Neural progenitor cell (in vitro differentiated cells): ENCODE results near the gene CAMSAP1. TPM values are rescaled to one million over a fixed set of nuclear protein-coding genes. Genes with fewer than 3 reads are reported as not detected.

ENCODE experiments used
- DNase-seq: peaks from one replicate; pipeline ENCODE4 v3.0.0-alpha.2; 2016; ENCODE audit warnings: low spot score
- H2AFZ ChIP-seq: fragments of 200-600 bp; sonication (generic); replicated peaks from 2 replicates; pipeline ENCODE4 v1.6.1; 2016; ENCODE audit warnings: antibody characterized with exemption
- H3F3A ChIP-seq: fragments of 200-600 bp; sonication (generic); 2 replicates; pipeline ENCODE4 v1.6.1; 2016; ENCODE audit warnings: antibody characterized with exemption, low read depth
- H3K27ac ChIP-seq: fragments of 200-600 bp; sonication (generic); 2 replicates; pipeline ENCODE4 v1.5.1; 2016; ENCODE audit warnings: mild to moderate bottlenecking
- H3K27me3 ChIP-seq: fragments of 200-600 bp; sonication (generic); 2 replicates; pipeline ENCODE4 v1.6.1; 2016; ENCODE audit warnings: mild to moderate bottlenecking, moderate library complexity
- H3K36me3 ChIP-seq: fragments of 200-600 bp; sonication (generic); 2 replicates; pipeline ENCODE4 v1.5.1; 2016
- H3K4me1 ChIP-seq: fragments of 200-600 bp; sonication (generic); 2 replicates; pipeline ENCODE4 v1.6.1; 2016; ENCODE audit warnings: mixed run types
- H3K4me2 ChIP-seq: fragments of 200-600 bp; sonication (generic); 2 replicates; pipeline ENCODE4 v1.6.1; 2016
- H3K4me3 ChIP-seq: fragments of 200-600 bp; sonication (generic); 2 replicates; pipeline ENCODE4 v1.5.1; 2016
- H3K79me2 ChIP-seq: fragments of 200-600 bp; sonication (generic); 2 replicates; pipeline ENCODE4 v1.6.1; 2016; ENCODE audit warnings: low read depth
- H3K9ac ChIP-seq: fragments of 200-600 bp; sonication (generic); 2 replicates; pipeline ENCODE4 v1.6.1; 2016
- H3K9me3 ChIP-seq: fragments of 200-600 bp; sonication (generic); 2 replicates; pipeline ENCODE4 v1.5.1; 2016; ENCODE audit warnings: low read depth
- H4K20me1 ChIP-seq: fragments of 200-600 bp; sonication (generic); 2 replicates; pipeline ENCODE4 v1.6.1; 2016; ENCODE audit warnings: low read depth
- H3K27ac Mint-ChIP-seq: 3 replicates; pipeline ENCODE4 v1.8.0; 2021; ENCODE audit warnings: mixed read lengths
- H3K27me3 Mint-ChIP-seq: 2 replicates; pipeline ENCODE4 v1.8.0; 2022; ENCODE audit warnings: low read depth, mild to moderate bottlenecking, inconsistent platforms, moderate library complexity, mixed read lengths; ENCODE audit not compliant: insufficient read depth
- H3K36me3 Mint-ChIP-seq: 3 replicates; pipeline ENCODE4 v1.8.0; 2021; ENCODE audit warnings: mixed read lengths
- H3K4me1 Mint-ChIP-seq: 3 replicates; pipeline ENCODE4 v1.8.0; 2021; ENCODE audit warnings: mixed read lengths
- H3K4me3 Mint-ChIP-seq: 3 replicates; pipeline ENCODE4 v1.8.0; 2021; ENCODE audit warnings: mild to moderate bottlenecking, moderate library complexity, mixed read lengths
- H3K9me3 Mint-ChIP-seq: 3 replicates; pipeline ENCODE4 v1.8.0; 2020; ENCODE audit warnings: mixed read lengths
- EZH2 ChIP-seq: fragments of 200-600 bp; sonication (generic); IDR thresholded peaks from 2 replicates; pipeline ENCODE4 v1.6.1; 2017; ENCODE audit warnings: antibody characterized with exemption, mild to moderate bottlenecking, moderate library complexity
- EZH2phosphoT487 ChIP-seq: fragments of 200-600 bp; sonication (generic); IDR thresholded peaks from 2 replicates; pipeline ENCODE4 v1.6.1; 2017; ENCODE audit warnings: antibody characterized with exemption
- total RNA-seq: library from RNA; depleted of rRNA; stranded (reverse); fragments of >200 nt; gene quantifications from 2 replicates; pipeline ENCODE4 v1.2.3, GENCODE V29; 2015; ENCODE audit warnings: low replicate concordance
- TF ChIP-seq, protein P1 (sequence below): fragments of 200-600 bp; sonication (generic); IDR thresholded peaks from 2 replicates; pipeline ENCODE4 v1.5.1; 2017; ENCODE audit warnings: antibody characterized with exemption, mild to moderate bottlenecking

Gene CAMSAP1
- total RNA-seq, 1 donor from 2014 or later, result 39.3 TPM

DNA sequence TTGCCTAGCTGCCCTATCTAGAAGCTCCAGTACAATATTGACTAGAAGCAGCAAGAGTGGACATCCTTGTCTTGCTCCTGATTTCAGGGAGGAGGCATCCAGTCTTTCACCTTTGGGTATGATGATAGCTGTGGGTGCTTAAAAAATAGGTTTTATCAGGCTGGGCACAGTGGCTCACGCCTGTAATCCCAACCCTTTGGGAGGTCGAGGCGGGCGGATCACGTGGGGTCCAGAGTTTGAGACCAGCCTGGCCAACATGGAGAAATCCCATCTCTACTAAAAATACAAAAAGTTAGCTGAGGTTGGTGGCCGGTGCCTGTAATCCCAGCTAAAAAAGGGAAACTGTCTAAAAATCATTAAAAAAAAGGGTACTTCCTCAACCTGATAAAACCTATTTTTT, 2.0 kb upstream of the CAMSAP1 start:
- H3K36me3 Mint-ChIP-seq, result peaks cover 65% of the 10 kb centered on the region
- peak overlapping the region; percentile 82 for H3K4me3 Mint-ChIP-seq
- H3F3A ChIP-seq, result peaks cover 9% of the 10 kb centered on the region
- H3K4me2 ChIP-seq, result no peak overlapping the region
- H3K27me3 Mint-ChIP-seq, result no peaks in the 10 kb centered on the region
- peaks cover 29% of the 10 kb centered on the region for H3K4me1 Mint-ChIP-seq
- H3K4me3 ChIP-seq, result no peak overlapping the region
- H3K9ac ChIP-seq, result no peak overlapping the region
- H3K9me3 Mint-ChIP-seq, result peaks cover 51% of the 10 kb centered on the region
- H3K4me1 ChIP-seq, result peaks cover 22% of the 10 kb centered on the region
- TF ChIP-seq, protein P1, sequence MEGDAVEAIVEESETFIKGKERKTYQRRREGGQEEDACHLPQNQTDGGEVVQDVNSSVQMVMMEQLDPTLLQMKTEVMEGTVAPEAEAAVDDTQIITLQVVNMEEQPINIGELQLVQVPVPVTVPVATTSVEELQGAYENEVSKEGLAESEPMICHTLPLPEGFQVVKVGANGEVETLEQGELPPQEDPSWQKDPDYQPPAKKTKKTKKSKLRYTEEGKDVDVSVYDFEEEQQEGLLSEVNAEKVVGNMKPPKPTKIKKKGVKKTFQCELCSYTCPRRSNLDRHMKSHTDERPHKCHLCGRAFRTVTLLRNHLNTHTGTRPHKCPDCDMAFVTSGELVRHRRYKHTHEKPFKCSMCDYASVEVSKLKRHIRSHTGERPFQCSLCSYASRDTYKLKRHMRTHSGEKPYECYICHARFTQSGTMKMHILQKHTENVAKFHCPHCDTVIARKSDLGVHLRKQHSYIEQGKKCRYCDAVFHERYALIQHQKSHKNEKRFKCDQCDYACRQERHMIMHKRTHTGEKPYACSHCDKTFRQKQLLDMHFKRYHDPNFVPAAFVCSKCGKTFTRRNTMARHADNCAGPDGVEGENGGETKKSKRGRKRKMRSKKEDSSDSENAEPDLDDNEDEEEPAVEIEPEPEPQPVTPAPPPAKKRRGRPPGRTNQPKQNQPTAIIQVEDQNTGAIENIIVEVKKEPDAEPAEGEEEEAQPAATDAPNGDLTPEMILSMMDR, result no peak
- TF ChIP-seq EZH2phosphoT487, result no peak
- H3K27me3 ChIP-seq, result no peaks in the 10 kb centered on the region
- no peak for DNase-seq
- no peak overlapping the region for H3K27ac Mint-ChIP-seq
- H3K36me3 ChIP-seq, result peaks cover 12% of the 10 kb centered on the region
- peaks cover under 1% of the 10 kb centered on the region for H3K9me3 ChIP-seq
- H3K27ac ChIP-seq, result no peak overlapping the region
- H2AFZ ChIP-seq, result no peak overlapping the region
- peaks cover 56% of the 10 kb centered on the region for H3K79me2 ChIP-seq
- H4K20me1 ChIP-seq, result peaks cover 22% of the 10 kb centered on the region

DNA sequence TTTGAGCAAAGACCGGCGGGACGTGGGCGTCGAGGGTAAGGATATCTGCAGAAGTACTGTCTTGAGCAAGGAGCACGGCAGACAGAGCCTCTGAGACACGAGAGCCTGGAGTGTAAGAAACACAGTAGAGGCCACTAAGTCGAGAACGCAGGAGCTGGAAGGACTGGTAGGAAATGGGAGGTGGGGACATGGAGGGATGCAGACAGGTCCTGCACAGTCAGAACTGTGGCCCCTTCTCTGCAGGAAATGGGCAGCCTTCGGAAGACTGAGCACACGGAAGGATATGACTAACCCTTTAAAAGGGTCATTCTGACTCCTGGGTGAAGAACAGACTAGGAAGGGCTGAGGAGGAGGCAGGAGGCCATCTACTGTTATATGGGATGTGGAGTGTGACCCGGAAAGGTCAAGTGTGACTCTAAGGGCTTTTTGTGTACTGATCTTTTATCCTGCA, 1.4 kb upstream of the CAMSAP1 start:
- Histone ChIP-seq H3K9me3 (no peaks in the 10 kb centered on the region), H3K9ac (no peak overlapping the region), H3K27me3 (no peaks in the 10 kb centered on the region), H3K4me3 (peak overlapping the region; percentile 60), H3K27ac (no peak overlapping the region), H3K36me3 (peaks cover 8% of the 10 kb centered on the region), H3F3A (peaks cover 11% of the 10 kb centered on the region), H4K20me1 (peaks cover 28% of the 10 kb centered on the region), H2AFZ (no peak overlapping the region), H3K4me2 (peak overlapping the region; percentile 79), H3K79me2 (peaks cover 62% of the 10 kb centered on the region), H3K4me1 (peaks cover 28% of the 10 kb centered on the region)
- DNase-seq, result no peak
- peak overlapping the region; percentile 82 for H3K4me3 Mint-ChIP-seq
- H3K4me1 Mint-ChIP-seq, result peaks cover 29% of the 10 kb centered on the region
- no peak overlapping the region for H3K27ac Mint-ChIP-seq
- TF ChIP-seq EZH2phosphoT487, result no peak
- TF ChIP-seq EZH2, result no peak
- TF ChIP-seq, protein P1, result no peak
- peaks cover 66% of the 10 kb centered on the region for H3K36me3 Mint-ChIP-seq
- peaks cover 52% of the 10 kb centered on the region for H3K9me3 Mint-ChIP-seq
- no peaks in the 10 kb centered on the region for H3K27me3 Mint-ChIP-seq

DNA sequence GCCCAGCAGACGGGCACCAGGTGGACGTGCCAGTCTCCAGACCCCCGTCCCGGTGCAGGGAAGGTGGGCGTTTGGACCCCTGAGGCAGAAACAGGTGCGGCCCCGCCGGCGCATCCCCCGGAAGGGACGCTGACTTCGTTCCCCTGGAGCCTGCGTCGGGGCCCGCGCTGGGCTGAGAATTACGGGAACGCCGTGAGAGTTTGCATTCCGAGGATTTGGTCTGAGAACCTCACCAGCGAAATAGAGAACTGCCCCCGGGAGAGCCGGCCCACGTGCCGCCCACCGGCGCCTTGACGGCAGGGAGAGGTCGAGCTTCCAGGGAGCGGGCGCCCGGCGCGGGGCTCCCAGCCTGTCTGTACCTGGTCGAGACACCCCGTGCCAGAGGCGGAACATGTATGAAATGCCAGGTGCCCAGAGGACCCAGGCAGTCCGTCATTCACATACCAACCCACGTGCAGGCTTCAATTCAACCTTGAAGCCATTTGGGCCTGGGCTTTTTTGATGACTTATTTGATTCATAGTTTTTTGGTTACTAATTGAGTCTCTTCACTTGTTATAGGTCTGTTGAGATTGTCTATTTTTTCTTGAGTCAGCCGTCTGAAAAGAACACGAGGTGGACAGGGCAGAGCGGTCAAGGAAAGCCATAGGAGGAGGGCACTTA, 877 bp upstream of the CAMSAP1 start:
- peaks cover 66% of the 10 kb centered on the region for H3K36me3 Mint-ChIP-seq
- H3K9me3 Mint-ChIP-seq, result peaks cover 50% of the 10 kb centered on the region
- H3K27ac ChIP-seq, result no peak overlapping the region
- peaks cover 2% of the 10 kb centered on the region for H3K36me3 ChIP-seq
- no peaks in the 10 kb centered on the region for H3K9me3 ChIP-seq
- H2AFZ ChIP-seq, result peak overlapping the region; percentile 57
- no peak overlapping the region for H3K27ac Mint-ChIP-seq
- TF ChIP-seq, protein P1, result no peak
- TF ChIP-seq EZH2phosphoT487, result no peak
- TF ChIP-seq EZH2, result no peak
- peaks cover 34% of the 10 kb centered on the region for H3K4me1 ChIP-seq
- peaks cover 29% of the 10 kb centered on the region for H3K4me1 Mint-ChIP-seq
- no peaks in the 10 kb centered on the region for H3K27me3 ChIP-seq
- no peak overlapping the region for H3K9ac ChIP-seq
- H3F3A ChIP-seq, result peaks cover 16% of the 10 kb centered on the region
- peak; percentile 63 for DNase-seq
- H3K4me2 ChIP-seq, result peak overlapping the region; percentile 79
- H3K79me2 ChIP-seq, result peaks cover 67% of the 10 kb centered on the region
- H4K20me1 ChIP-seq, result peaks cover 33% of the 10 kb centered on the region
- no peaks in the 10 kb centered on the region for H3K27me3 Mint-ChIP-seq
- H3K4me3 Mint-ChIP-seq, result peak overlapping the region; percentile 82
- H3K4me3 ChIP-seq, result peak overlapping the region; percentile 60
